LHCN-M2 (cell line): ENCODE results near the gene SUV39H1. TPM values are rescaled to one million over a fixed set of nuclear protein-coding genes. Genes with fewer than 3 reads are reported as not detected.
"Not testable (repeated sequence)": the region's sequence is repeated elsewhere in the genome, so short reads cannot be mapped to it uniquely, and the experiment has no call there.

Experiments used
- DNase-seq: peaks from one replicate; pipeline ENCODE4 v3.0.0-alpha.2; 2012; ENCODE audit warnings: low read depth
- total RNA-seq: library from RNA; depleted of rRNA; stranded (reverse); fragments of >200 nt; gene quantifications from 2 replicates; pipeline ENCODE4 v1.2.3, GENCODE V29; 2014

The SUV39H1 gene
- total RNA-seq, 1 experiment from 2014 or later = 14.8 TPM

GRCh38 chrX:48688531-48689150 lies 7.9 kb upstream of the SUV39H1 start:
- no peak for DNase-seq

GRCh38 chrX:48689208-48689920 lies 7.2 kb upstream of the SUV39H1 start:
- no peak for DNase-seq

GRCh38 chrX:48691746-48692145 lies 4.8 kb upstream of the SUV39H1 start:
- DNase-seq = not testable (repeated sequence)

- no peak for DNase-seq
These were observed 1.6 kb upstream of the SUV39H1 start for GRCh38 chrX:48694776-48695533.

- peak; percentile 32 for DNase-seq
These were observed 1.0 kb upstream of the SUV39H1 start for GRCh38 chrX:48695534-48695896.

GRCh38 chrX:48695925-48696300 lies 621 bp upstream of the SUV39H1 start:
- no peak for DNase-seq

- DNase-seq = peak; percentile 66
These were observed 584 bp downstream of the SUV39H1 start for GRCh38 chrX:48696909-48697727.

- DNase-seq = no peak
These were observed 1.8 kb downstream of the SUV39H1 start for GRCh38 chrX:48698306-48698705.

GRCh38 chrX:48700246-48700645 lies 3.7 kb downstream of the SUV39H1 start:
- DNase-seq = no peak

GRCh38 chrX:48700951-48701653 lies 4.6 kb downstream of the SUV39H1 start:
- no peak for DNase-seq

- DNase-seq = no peak
These were observed 5.5 kb downstream of the SUV39H1 start for GRCh38 chrX:48702032-48702431.

- DNase-seq = no peak
These were observed 6.2 kb downstream of the SUV39H1 start for GRCh38 chrX:48702716-48703115.

GRCh38 chrX:48703228-48703627 lies 6.7 kb downstream of the SUV39H1 start:
- no peak for DNase-seq

- DNase-seq = peak; percentile 33
These were observed 7.3 kb downstream of the SUV39H1 start for GRCh38 chrX:48703642-48704481.

- no peak for DNase-seq
These were observed 9.3 kb downstream of the SUV39H1 start for GRCh38 chrX:48705871-48706270.

- no peak for DNase-seq
These were observed 13.1 kb downstream of the SUV39H1 start for GRCh38 chrX:48709522-48710112.

GRCh38 chrX:48711162-48711928 lies 14.8 kb downstream of the SUV39H1 start:
- DNase-seq = no peak

GRCh38 chrX:48711929-48712505 lies 15.5 kb downstream of the SUV39H1 start:
- no peak for DNase-seq

GRCh38 chrX:48713847-48714246 lies 17.3 kb downstream of the SUV39H1 start:
- DNase-seq = no peak
